Thymus (tissue), 11 donors: Measurements from ENCODE around the gene THSD4. TPM values are rescaled to one million over a fixed set of nuclear protein-coding genes. Genes with fewer than 3 reads are reported as not detected.
"Not testable (repeated sequence)": the region's sequence is repeated elsewhere in the genome, so short reads cannot be mapped to it uniquely, and the experiment has no call there.

ENCODE experiments used
- DNase-seq, 9 donors: peaks; one replicate each; pipeline ENCODE4 v3.0.0-alpha.2; 2013; ENCODE audit warnings: low spot score in 9 of 9, low read depth in 6 of 9, missing footprints in 1 of 9
- H3K27ac ChIP-seq, 2 donors: one replicate each; pipeline ENCODE4 v1.5.1; 2013; ENCODE audit warnings: control low read depth in 1 of 2, low read depth in 1 of 2, low read length in 1 of 2, mild to moderate bottlenecking in 1 of 2, moderate library complexity in 1 of 2
- H3K27me3 ChIP-seq, 2 donors: one replicate each; pipeline ENCODE4 v1.5.1; 2013; ENCODE audit warnings: low read length in 1 of 2; ENCODE audit not compliant: control insufficient read depth in 2 of 2, insufficient read depth in 1 of 2
- H3K36me3 ChIP-seq, 2 donors: one replicate each; pipeline ENCODE4 v1.5.1; 2013; ENCODE audit warnings: low read length in 1 of 2, mild to moderate bottlenecking in 1 of 2, moderate library complexity in 1 of 2; ENCODE audit not compliant: control insufficient read depth in 2 of 2, insufficient read depth in 2 of 2
- H3K4me1 ChIP-seq, 2 donors: one replicate each; pipeline ENCODE4 v1.5.1; 2013; ENCODE audit warnings: low read length in 2 of 2; ENCODE audit not compliant: control insufficient read depth in 2 of 2, insufficient read depth in 2 of 2
- H3K4me3 ChIP-seq, 2 donors: one replicate each; pipeline ENCODE4 v1.5.1; 2013; ENCODE audit warnings: low read length in 2 of 2, control low read depth in 1 of 2, mild to moderate bottlenecking in 1 of 2
- H3K9me3 ChIP-seq, 2 donors: one replicate each; pipeline ENCODE4 v1.5.1; 2013; ENCODE audit warnings: low read length in 1 of 2, mild to moderate bottlenecking in 1 of 2; ENCODE audit not compliant: control insufficient read depth in 2 of 2, insufficient read depth in 1 of 2
- WGBS: extraction: QIAGEN DNeasy Blood & Tissue Kit; methylation state at CpG from one replicate; pipeline ENCODE4 v1.1.7; 2013; 5-methylcytosine and 5-hydroxymethylcytosine counted together
- polyA plus RNA-seq: library from polyadenylated mRNA; stranded (reverse); fragments of 200-250 nt; gene quantifications from one replicate; pipeline ENCODE4 v1.2.3, GENCODE V29; 2013
- total RNA-seq: library from RNA; stranded (reverse); fragments of 120-200 nt; gene quantifications from one replicate; pipeline ENCODE4 v1.2.4, GENCODE V29; 2013
- donor health status: healthy.

Gene THSD4
- total and polyA plus RNA-seq, 2 donors: 1.7 to 2.2 TPM

DNA sequence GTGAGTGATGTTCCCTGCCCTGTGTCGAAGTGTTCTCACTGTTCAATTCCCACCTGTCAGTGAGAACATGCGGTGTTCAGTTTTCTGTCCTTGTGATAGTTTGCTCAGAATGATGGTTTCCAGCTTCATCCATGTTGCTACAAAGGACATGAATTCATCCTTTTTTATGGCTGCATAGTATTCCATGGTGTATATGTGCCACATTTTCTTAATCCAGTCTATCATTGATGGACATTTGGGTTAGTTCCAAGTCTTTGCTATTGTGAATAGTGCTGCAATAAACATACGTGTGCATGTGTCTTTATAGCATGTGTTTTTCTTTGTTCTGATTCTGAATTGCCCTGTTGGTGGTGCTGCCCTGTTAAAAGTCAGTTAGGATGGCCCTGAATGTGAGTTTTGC, 204.2 kb downstream of the THSD4 start:
- not testable (repeated sequence) for H3K9me3 ChIP-seq, H3K36me3 ChIP-seq, H3K4me3 ChIP-seq, H3K27me3 ChIP-seq, DNase-seq, H3K4me1 ChIP-seq, H3K27ac ChIP-seq
- 98% methylated on average over 3 of the region's 3 CpGs for WGBS

DNA sequence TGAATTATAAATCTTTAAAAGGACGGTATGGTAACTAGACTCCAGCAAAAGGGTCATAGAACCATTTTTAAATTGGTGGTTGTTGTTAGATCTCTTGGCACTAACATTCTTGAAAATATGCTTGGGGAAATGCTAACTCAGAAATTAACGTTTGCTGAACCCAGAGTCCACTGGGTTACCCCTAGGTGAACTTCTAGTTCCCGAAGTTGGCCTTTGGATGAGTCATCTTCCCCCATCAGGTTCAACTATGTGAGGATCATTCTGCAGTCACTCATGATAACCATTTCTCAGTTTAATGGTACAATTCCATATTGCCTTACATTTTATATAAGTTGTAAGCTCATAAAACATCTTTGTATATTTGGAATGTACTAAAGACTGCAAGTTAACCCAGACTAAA, 204.7 kb downstream of the THSD4 start:
- no peak overlapping the region for H3K4me3 ChIP-seq
- no peaks in the 10 kb centered on the region for H3K9me3 ChIP-seq
- no peaks in the 10 kb centered on the region for H3K27me3 ChIP-seq
- WGBS: 92% methylated on average over 3 of the region's 3 CpGs
- DNase-seq: no peak
- H3K4me1 ChIP-seq: no peaks in the 10 kb centered on the region
- H3K36me3 ChIP-seq: no peaks in the 10 kb centered on the region
- H3K27ac ChIP-seq: no peak overlapping the region

DNA sequence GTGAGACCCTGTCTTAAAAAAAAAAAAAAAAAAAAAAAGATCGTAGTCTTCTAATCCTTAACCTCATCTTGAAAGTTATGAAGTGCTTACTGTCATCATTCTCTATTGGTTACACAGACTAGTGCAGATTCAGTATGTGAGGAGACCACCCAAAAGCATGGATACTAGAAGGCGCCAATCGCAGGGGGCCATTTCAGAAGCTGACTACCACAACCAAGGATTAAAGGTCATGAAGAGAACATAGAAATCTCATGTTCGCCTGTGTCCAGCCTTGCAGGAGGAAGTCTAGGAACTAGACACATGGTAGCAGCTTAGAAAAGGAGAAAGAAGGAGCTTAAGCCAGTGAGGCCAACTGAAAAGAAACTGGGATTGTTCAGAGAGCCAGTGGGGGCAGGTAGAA, 207.8 kb downstream of the THSD4 start:
- H3K27ac ChIP-seq: no peak overlapping the region
- H3K4me1 ChIP-seq: no peaks in the 10 kb centered on the region
- H3K9me3 ChIP-seq: no peaks in the 10 kb centered on the region
- WGBS: 96% methylated on average over 4 of the region's 4 CpGs
- no peaks in the 10 kb centered on the region for H3K36me3 ChIP-seq
- no peak for DNase-seq
- H3K4me3 ChIP-seq: no peak overlapping the region
- H3K27me3 ChIP-seq: no peaks in the 10 kb centered on the region

DNA sequence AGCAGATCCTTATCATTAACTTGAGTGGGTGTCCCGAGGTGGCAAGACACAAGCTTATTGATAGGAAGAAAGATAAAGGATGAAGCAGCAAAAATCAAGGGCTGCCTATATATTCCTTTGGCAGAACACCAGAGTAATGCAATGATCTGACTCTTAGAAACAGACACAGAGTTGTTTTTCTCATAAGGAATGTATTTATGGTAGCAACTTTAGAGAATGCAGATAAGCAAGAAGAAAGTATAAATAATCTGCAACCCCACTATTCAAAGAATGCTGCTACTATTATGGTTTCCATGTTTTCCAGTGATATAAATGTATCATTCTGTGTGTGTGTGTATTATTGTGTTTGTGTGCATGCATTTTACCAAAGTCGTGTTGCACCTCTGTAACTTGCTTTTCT, 208.3 kb downstream of the THSD4 start:
- no peaks in the 10 kb centered on the region for H3K9me3 ChIP-seq
- H3K4me3 ChIP-seq: no peak overlapping the region
- 61% methylated on average over 2 of the region's 2 CpGs for WGBS
- no peak overlapping the region for H3K27ac ChIP-seq
- H3K4me1 ChIP-seq: no peaks in the 10 kb centered on the region
- no peaks in the 10 kb centered on the region for H3K27me3 ChIP-seq
- DNase-seq: no peak
- H3K36me3 ChIP-seq: no peaks in the 10 kb centered on the region

DNA sequence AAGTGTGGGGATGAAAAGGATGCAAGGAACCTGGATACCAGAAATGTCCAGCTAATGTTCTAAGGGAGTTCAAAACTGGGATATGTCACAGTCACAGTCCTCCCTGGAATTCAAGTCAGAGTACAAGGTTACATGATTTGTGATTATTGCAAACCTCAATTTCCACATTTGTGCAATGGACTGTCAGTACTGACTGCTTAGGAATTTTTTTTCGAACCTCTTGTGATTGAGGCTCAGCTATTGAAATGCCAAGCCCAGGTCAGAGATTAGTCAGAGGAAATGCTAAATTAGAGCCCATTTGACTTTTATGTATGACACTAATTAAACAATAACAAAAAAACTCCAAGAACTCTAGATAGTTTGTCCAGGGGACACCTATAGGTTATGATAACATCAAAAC, 210.2 kb downstream of the THSD4 start:
- WGBS: 89% methylated on average over 1 of the region's 1 CpG
- no peaks in the 10 kb centered on the region for H3K36me3 ChIP-seq
- no peaks in the 10 kb centered on the region for H3K4me1 ChIP-seq
- no peak overlapping the region for H3K4me3 ChIP-seq
- H3K9me3 ChIP-seq: no peaks in the 10 kb centered on the region
- no peak overlapping the region for H3K27ac ChIP-seq
- H3K27me3 ChIP-seq: no peaks in the 10 kb centered on the region
- DNase-seq: no peak

DNA sequence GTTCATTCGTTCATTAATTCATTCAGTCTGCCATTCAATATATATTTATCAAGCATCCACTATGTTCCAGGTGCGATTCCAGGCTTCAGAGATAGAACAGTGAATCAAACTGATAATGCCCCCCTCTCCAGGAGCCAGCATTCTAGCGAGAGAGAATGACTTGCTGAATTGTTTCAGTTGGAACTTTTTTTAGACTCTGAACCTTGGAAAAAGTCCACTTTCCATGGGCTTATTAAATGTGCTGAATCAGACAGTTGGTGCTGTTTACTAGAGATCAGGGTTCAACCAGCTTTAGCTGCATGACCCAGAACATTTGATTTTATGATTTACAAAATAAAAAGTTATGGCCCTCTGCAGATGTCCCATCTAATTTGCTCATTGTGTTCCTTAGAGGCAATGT, 213.2 kb downstream of the THSD4 start:
- no peaks in the 10 kb centered on the region for H3K4me1 ChIP-seq
- H3K27ac ChIP-seq: no peak overlapping the region
- H3K27me3 ChIP-seq: no peaks in the 10 kb centered on the region
- no peaks in the 10 kb centered on the region for H3K36me3 ChIP-seq
- H3K9me3 ChIP-seq: no peaks in the 10 kb centered on the region
- WGBS: 93% methylated on average over 3 of the region's 3 CpGs
- DNase-seq: no peak
- no peak overlapping the region for H3K4me3 ChIP-seq

DNA sequence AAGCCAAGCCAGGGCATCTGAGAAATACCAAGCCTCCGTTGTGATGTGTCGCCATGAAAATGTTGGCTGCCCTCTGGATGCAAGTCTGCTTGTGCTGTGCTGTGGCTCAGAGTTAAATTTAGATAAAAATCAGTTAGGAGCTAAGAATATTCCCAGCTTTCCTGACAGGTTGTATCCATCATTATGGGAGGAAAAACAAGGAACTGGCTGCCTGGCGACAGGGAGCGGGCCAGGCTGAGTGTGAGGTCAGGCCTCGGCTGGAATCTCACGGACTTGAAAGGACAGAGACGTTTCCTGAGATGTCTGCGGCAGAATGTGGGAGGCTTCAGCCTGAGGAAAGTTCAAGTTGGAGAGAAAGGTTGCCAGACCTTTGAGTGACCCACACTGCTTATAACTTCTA, 213.8 kb downstream of the THSD4 start:
- no peaks in the 10 kb centered on the region for H3K27me3 ChIP-seq
- no peak for DNase-seq
- WGBS: 89% methylated on average over 8 of the region's 8 CpGs
- no peaks in the 10 kb centered on the region for H3K36me3 ChIP-seq
- H3K4me1 ChIP-seq: no peaks in the 10 kb centered on the region
- H3K4me3 ChIP-seq: no peak overlapping the region
- H3K9me3 ChIP-seq: no peaks in the 10 kb centered on the region
- no peak overlapping the region for H3K27ac ChIP-seq

DNA sequence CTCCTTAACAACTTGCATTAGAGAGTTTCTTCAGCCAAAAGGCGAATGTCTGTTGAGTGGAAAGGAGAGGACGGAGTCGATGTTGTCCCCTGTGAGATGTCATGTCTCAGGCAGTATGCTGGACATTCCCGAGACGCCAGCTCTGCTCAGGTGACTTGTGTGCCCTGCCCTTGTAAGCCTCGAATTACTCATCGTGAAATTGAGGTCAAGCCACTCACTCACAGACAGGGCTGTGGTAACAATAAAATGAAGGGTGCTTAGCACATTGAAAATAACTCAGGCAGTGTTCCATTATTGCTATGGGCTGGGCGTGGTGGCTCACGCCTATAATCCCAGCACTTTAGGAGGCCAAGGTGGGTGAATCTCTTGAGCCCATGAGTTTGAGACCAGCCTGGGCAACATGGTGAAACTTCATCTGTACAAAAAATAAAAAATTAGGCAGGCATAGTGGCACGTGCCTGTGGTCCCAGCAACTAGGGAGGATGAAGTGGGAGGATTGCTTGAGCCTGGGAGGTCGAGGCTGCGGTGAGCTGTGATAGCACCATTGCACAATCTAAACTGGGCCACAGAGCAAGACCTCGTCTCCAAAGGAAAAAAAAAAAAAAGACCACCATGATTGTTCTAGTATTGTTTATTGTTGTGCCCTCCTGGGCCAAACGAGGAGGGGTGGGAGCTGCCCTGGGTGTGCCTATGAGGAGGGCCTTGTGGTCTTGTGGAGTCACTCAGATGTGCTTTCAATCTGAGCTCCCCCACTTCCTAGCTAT, 214.4 kb downstream of the THSD4 start:
- DNase-seq: no peak
- Histone ChIP-seq H3K4me1 (no peaks in the 10 kb centered on the region), H3K36me3 (no peaks in the 10 kb centered on the region), H3K9me3 (no peaks in the 10 kb centered on the region), H3K4me3 (no peak overlapping the region), H3K27ac (no peak overlapping the region), H3K27me3 (no peaks in the 10 kb centered on the region)
- 89% methylated on average over 14 of the region's 14 CpGs for WGBS

DNA sequence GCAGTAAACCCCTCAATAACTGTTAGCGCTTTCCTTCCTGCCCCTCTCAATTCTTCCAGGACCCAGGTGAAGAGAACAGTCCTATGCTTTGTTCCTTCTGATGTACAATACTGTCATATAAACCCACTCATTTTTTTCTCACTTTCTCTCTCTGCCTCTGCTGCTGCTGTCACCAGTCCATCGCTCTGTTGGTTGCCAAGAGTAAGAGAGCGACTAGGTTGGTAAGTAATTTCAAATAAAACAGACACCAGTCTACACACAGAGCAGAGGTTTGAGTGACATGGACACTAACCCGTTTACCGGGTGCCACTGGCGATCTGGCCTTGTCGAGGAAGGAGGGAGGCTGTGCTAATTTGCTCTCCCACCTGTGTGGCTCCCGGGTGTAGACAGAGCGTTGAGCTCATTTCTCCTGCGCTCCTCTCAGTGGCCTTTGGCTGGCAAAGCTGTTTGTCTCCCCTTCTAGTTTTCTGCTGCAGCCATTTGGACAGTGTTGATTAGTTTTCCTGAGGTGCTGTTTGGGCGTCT, 215.4 kb downstream of the THSD4 start:
- Histone ChIP-seq H3K4me1 (no peaks in the 10 kb centered on the region), H3K9me3 (no peaks in the 10 kb centered on the region), H3K27ac (no peak overlapping the region), H3K4me3 (no peak overlapping the region), H3K36me3 (no peaks in the 10 kb centered on the region), H3K27me3 (no peaks in the 10 kb centered on the region)
- no peak for DNase-seq
- 93% methylated on average over 11 of the region's 11 CpGs for WGBS
